Dermis microvascular lymphatic vessel endothelial cell (primary cell): ENCODE results near the gene UBXN10. TPM values are rescaled to one million over a fixed set of nuclear protein-coding genes. Genes with fewer than 3 reads are reported as not detected.
A peak's percentile ranks its signal among the peaks of the same experiment; 100 is the strongest.

Experiments
- DNase-seq, 2 donors: peaks; one replicate each; pipeline versions ENCODE4 v3.0.0 to v3.0.0-alpha.2; 2010; ENCODE audit warnings: low read depth in 2 of 2
- total RNA-seq: library from RNA; depleted of rRNA; stranded (reverse); fragments of >200 nt; gene quantifications from 2 replicates; pipeline ENCODE4 v1.2.1, GENCODE V29; 2014

Gene UBXN10
- total RNA-seq, 1 donor from 2014 or later, result under 0.01 TPM

- no peak for DNase-seq
Measured at GRCh38 chr1:20234788-20235535, 49.1 kb downstream of the UBXN10 start.

DNA sequence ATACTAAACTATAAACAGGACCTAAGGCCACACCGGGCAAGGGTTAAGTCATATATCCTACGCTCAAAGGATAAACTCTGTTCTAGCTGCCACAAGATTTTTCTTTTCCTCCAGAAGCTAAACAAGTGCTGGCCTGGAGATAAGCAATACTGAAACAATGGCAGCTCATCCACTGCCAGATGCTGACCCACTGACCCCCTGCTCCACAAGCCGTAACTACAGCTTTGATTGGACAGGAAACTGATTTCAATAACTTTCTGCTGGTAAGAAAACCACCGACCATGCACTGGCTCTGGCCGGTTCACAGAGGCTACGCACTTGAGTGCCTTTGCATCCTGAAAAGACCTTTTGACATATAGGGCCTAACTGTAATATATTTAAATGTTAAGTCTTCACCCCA, 51.8 kb downstream of the UBXN10 start:
- DNase-seq, result peak in 1 of 2 donors; percentile 60

- DNase-seq, result no peak
Measured at GRCh38 chr1:20240012-20240411, 54.1 kb downstream of the UBXN10 start.

DNA sequence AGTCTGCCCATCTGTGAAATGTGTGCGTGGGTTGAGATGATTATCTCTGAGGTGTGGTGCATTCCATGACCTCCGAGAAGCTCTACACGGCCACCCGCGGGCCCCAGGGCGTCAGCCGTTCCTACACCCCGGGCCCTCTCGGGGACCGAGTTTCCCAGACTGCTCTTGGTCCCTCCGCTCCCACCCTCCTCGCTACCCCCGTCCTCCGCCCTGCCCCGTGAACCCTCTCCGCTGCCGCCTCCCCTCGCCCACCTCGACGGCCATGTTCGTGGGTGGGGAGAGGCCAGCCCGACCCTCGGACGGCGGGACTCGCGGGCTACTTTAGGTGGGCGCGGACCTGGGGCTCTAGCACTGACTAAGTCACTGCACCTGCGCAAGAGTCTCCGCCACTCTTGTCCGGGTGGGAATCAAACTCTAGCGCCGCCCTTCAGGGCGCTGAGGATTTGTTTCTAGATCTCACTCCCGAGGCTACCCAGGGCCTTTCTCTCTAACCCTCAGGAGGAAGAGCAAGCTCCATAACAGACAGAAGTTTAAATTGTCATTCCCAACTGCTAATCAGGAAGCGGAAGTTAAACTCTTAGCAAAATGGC, 57.1 kb downstream of the UBXN10 start:
- DNase-seq, result no peak

Other genes starting within 250 kb of the UBXN10 start
- not detected in 2 replicates for gene PLA2G2A, start 206.5 kb upstream of the UBXN10 start, total RNA-seq
- gene PLA2G5, start 115.9 kb upstream of the UBXN10 start, total RNA-seq, result under 0.01 and 0.25 TPM in 2 replicates
- gene PLA2G2D, start 66.6 kb upstream of the UBXN10 start, total RNA-seq, result not detected in 2 replicates
- gene PLA2G2F, start 46.8 kb upstream of the UBXN10 start, total RNA-seq, result not detected in 2 replicates
- not detected in 2 replicates for gene PLA2G2C, start 422 bp downstream of the UBXN10 start, total RNA-seq
- gene VWA5B1, start 104.8 kb downstream of the UBXN10 start, total RNA-seq, result not detected in 2 replicates